NAMALWA (cell line): ENCODE results near the gene RHOBTB3.
A peak's percentile ranks its signal among the peaks of the same experiment; 100 is the strongest.
"Not testable (repeated sequence)": the region's sequence is repeated elsewhere in the genome, so short reads cannot be mapped to it uniquely, and the experiment has no call there.

Experiments used
- DNase-seq: peaks from one replicate; pipeline ENCODE4 v3.0.0-alpha.2; 2015; ENCODE audit warnings: low spot score

RHOBTB3 gene

GRCh38 chr5:95730730-95731570 is at the start of gene RHOBTB3:
Gene RHOBTB3, plus strand, starts transcription at chr5:95731336. Its CDS starts 347 bp downstream, at chr5:95731683.
- DNase-seq = peak; percentile 38

DNA sequence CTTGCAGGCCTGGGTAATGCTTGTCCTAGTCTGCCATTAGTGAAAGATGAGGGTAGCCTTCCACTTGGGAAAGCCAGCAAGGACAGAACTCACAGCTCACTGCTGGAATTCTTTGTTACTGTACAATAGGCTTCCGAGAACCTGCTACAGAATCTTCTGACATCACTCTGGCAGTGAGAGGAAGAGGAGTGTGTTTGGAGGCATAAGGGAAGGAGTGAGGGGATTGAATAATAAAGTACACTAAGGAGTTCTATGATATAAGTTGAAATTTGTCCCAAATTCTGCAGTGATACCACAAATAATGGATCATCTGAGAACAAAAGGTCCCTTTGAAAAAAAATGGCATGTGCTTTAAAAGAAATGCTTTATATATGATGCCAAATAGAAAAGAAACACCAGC is 48.2 kb upstream of the RHOBTB3 start, which contains the start of gene SPATA9:
Gene SPATA9 (minus strand): TSS at position 101 of the 400 bp plus-strand sequence. CDS start 137 bp downstream, outside the sequence.
- DNase-seq = no peak

DNA sequence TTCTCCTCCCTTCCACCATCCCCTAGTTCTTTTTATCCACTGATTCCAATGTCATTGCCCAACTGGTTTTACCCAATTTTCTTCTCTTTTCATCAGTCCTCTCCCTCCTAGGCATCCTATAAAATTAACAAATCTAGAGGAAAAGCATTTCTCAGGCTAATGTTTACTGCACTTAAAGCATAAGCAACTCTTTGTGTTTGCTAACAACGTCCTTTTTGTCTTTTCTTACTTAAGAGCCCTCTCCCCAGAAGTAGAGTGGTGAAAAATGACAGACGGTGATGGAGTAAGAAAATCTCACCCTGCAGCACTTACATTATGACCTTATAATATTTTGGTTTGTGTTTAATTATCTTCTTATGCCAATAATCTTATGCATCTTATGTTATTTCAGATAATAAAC is 46.8 kb upstream of the RHOBTB3 start:
- DNase-seq = no peak

- DNase-seq = no peak
These were observed 44.5 kb upstream of the RHOBTB3 start for GRCh38 chr5:95686651-95687050.

- DNase-seq = no peak
These were observed 41.5 kb upstream of the RHOBTB3 start for GRCh38 chr5:95689680-95690079.

- DNase-seq = no peak
These were observed 40.8 kb upstream of the RHOBTB3 start for GRCh38 chr5:95690333-95690732.

GRCh38 chr5:95697781-95698681 is 33.1 kb upstream of the RHOBTB3 start:
- DNase-seq = no peak

DNA sequence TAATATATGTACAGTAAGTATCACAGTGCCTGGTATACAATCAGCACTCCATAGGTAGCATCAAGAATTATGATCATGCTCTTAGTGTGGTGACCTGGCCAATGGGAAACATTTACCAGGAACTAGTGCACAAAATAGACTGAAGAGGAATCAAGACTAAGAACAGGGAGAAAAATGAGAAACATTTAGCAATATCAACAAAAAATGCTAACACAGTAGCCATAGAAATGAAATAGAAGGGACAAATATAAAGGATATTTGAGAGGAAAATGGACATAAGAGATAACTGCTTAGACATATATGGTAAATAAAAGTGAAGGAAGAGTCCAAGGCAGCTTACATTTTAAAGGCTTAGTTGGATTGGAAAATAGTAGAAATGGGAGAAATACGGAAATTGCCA is 31.8 kb upstream of the RHOBTB3 start:
- DNase-seq = no peak

DNA sequence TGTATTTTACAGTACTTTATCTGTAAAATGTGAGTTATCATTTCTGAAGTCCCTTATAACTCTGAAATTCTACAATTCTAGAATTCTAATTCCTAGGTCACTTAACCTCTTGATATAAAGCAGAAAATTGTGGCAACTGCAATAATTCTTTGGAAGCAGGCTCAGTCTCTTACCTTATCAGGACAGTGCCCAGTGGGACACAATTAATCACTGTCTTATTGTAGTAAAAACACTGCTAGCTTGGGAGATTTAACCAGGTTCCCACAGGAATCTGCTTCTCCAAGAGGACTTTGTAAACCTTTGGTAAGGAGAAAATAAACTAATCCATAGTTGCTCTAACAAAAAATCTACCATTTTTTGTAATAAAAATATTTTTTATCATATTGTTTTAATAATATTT is 30.1 kb upstream of the RHOBTB3 start:
- DNase-seq = no peak

GRCh38 chr5:95704150-95704549 is 27.0 kb upstream of the RHOBTB3 start:
- DNase-seq = no peak

- DNase-seq = not testable (repeated sequence)
These were observed 24.9 kb upstream of the RHOBTB3 start for GRCh38 chr5:95706196-95706595.

DNA sequence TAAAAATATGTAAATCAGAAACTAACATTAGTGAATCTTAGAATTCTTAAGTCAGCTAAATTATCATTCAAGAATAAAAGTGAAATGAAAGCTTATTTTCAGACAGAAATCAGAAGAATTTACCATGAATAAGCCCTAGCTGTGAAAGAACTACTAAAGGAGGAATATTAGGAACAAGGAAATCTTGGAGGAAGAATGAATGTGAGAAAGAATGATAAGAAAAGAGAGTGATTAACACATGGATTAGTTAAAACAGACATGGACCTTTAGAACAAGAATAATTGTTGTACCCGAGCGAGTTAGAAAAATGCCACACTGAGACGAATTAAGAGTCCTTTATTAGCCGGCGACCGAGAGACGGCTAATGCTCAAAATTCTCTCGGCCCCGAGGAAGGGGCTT is 24.1 kb upstream of the RHOBTB3 start:
- no peak for DNase-seq

- DNase-seq = not testable (repeated sequence)
These were observed 23.5 kb upstream of the RHOBTB3 start for GRCh38 chr5:95707534-95708188.

DNA sequence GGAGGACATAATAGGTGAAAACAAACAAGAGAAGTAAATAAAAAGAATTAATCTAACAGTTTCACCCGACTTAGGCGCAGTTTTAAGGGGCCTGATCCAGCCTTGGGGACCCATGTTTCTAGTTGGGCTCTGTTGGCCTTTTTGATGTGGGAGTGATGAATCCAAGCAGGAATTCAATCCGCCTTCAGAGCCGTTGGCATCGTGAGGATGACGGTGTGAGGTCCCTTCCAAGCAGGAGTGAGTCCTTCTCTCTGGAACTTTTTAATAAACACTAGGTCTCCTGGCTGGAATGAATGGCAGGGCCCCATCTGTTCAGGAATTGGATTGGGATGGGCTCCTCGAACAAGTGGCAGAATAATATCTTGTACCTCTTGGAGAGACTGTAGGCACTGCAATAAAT is 22.3 kb upstream of the RHOBTB3 start:
- no peak for DNase-seq

GRCh38 chr5:95709967-95710650 is 21.0 kb upstream of the RHOBTB3 start:
- DNase-seq = no peak

- not testable (repeated sequence) for DNase-seq
These were observed 20.3 kb upstream of the RHOBTB3 start for GRCh38 chr5:95710651-95711500.

GRCh38 chr5:95711501-95712346 is 19.4 kb upstream of the RHOBTB3 start:
- DNase-seq = no peak

GRCh38 chr5:95712347-95712958 is 18.7 kb upstream of the RHOBTB3 start:
- DNase-seq = no peak

- DNase-seq = not testable (repeated sequence)
These were observed 17.9 kb upstream of the RHOBTB3 start for GRCh38 chr5:95713246-95713645.
